OCI-LY1 (cell line): ENCODE measurements around the gene PPP2R3C.

Experiments used
- CTCF ChIP-seq: fragments of 200-600 bp; sonication (generic), shearing (Covaris generic); IDR thresholded peaks from 2 replicates; pipeline ENCODE4 v1.5.1; 2017; ENCODE audit warnings: mild to moderate bottlenecking, antibody characterized with exemption, low read length, moderate library complexity, mixed read lengths
- EZH2 ChIP-seq: fragments of 200-600 bp; sonication (generic), shearing (Covaris generic); IDR thresholded peaks from 2 replicates; pipeline ENCODE4 v1.8.0; 2017; ENCODE audit warnings: borderline replicate concordance, mixed run types, mild to moderate bottlenecking, antibody characterized with exemption, low read length, moderate library complexity, mixed read lengths

DNA sequence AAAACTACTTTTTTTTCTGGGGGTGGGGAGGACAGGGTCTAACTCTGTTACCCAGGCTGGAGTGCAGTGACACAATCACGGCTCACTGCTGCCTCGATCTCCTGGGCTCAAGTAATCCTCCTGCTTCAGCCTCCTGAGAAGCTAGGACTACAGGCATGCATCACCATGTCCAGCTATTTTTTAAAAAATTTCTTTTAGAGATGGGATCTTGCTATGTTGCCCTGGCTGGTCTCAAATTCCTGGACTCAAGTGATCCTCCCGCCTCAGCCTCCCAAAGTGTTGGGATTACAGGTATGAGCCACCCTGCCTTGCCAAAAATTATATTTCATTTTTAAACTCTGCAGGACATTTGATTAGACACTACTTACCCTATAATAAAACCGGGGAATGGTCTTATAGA lies 5.5 kb downstream of the PPP2R3C start:
- TF ChIP-seq CTCF (no peak), EZH2 (no peak)
